Measurements from ENCODE around the gene PLXNA1. TPM values are rescaled to one million over a fixed set of nuclear protein-coding genes. Genes with fewer than 3 reads are reported as not detected.

PLXNA1 gene
- total and polyA plus RNA-seq, 2 experiments from 2014 or later = 11.0 to 73.5 TPM

DNA sequence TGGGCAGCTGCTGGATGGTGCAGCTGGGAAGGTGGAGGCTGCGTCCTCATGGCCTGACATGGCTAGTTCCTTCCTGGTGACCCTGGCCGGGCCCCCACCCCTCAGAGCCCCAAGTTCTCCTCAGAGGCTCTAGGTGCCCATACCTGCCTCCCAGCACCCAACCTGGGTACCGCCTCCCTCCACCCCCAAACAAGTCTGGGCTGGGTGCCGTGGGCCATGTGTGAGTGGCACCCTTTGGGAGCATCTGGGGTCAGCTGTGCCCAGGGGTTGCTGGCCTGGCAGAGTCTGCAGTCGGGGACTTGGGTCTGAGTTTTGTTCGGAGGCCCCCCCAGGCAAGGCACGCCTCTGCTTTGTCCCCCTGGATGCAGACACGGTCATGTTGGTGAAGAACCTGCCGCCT lies 10.5 kb downstream of the PLXNA1 start:
- H2AFZ ChIP-seq = no peak overlapping the region
- H4K20me1 ChIP-seq (replicated peaks; ENCODE audit: insufficient read depth) = peaks cover 3% of the 10 kb centered on the region
- H3K4me1 Mint-ChIP-seq = peaks cover 9% of the 10 kb centered on the region
- H3K27ac Mint-ChIP-seq = no peak overlapping the region
- no peak overlapping the region for H3K27ac ChIP-seq (ENCODE audit: low read depth)
- no peaks in the 10 kb centered on the region for H3K9me3 Mint-ChIP-seq
- H3K4me3 Mint-ChIP-seq = no peak overlapping the region
- ATAC-seq (no peak), DNase-seq (ENCODE audit: low spot score) (no peak)
- TF ChIP-seq STAT1 (IDR thresholded peaks at IDR 0.05; ENCODE audit: unreplicated experiment) = no peak
- no peak for TF ChIP-seq POLR2AphosphoS5 (IDR thresholded peaks at IDR 0.05; ENCODE audit: low read depth)
- TF ChIP-seq, protein P1, sequence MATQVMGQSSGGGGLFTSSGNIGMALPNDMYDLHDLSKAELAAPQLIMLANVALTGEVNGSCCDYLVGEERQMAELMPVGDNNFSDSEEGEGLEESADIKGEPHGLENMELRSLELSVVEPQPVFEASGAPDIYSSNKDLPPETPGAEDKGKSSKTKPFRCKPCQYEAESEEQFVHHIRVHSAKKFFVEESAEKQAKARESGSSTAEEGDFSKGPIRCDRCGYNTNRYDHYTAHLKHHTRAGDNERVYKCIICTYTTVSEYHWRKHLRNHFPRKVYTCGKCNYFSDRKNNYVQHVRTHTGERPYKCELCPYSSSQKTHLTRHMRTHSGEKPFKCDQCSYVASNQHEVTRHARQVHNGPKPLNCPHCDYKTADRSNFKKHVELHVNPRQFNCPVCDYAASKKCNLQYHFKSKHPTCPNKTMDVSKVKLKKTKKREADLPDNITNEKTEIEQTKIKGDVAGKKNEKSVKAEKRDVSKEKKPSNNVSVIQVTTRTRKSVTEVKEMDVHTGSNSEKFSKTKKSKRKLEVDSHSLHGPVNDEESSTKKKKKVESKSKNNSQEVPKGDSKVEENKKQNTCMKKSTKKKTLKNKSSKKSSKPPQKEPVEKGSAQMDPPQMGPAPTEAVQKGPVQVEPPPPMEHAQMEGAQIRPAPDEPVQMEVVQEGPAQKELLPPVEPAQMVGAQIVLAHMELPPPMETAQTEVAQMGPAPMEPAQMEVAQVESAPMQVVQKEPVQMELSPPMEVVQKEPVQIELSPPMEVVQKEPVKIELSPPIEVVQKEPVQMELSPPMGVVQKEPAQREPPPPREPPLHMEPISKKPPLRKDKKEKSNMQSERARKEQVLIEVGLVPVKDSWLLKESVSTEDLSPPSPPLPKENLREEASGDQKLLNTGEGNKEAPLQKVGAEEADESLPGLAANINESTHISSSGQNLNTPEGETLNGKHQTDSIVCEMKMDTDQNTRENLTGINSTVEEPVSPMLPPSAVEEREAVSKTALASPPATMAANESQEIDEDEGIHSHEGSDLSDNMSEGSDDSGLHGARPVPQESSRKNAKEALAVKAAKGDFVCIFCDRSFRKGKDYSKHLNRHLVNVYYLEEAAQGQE (IDR thresholded peaks at IDR 0.05; ENCODE audit: unreplicated experiment) = no peak
- H3K36me3 ChIP-seq (ENCODE audit: insufficient read depth) = no peaks in the 10 kb centered on the region
- H3K27me3 Mint-ChIP-seq (ENCODE audit: insufficient read depth, low read depth, poor library complexity) = peaks cover 13% of the 10 kb centered on the region
- peaks cover 9% of the 10 kb centered on the region for H3K36me3 Mint-ChIP-seq (ENCODE audit: low read depth)
- H3K27me3 ChIP-seq (ENCODE audit: insufficient read depth) = no peaks in the 10 kb centered on the region
- H3K4me1 ChIP-seq (ENCODE audit: insufficient read depth) = no peaks in the 10 kb centered on the region
- no peak overlapping the region for H3K4me3 ChIP-seq
- H3K9me2 ChIP-seq (ENCODE audit: insufficient read depth) = no peaks in the 10 kb centered on the region
- H3F3A ChIP-seq (replicated peaks; ENCODE audit: low read depth) = no peaks in the 10 kb centered on the region
- peaks cover 33% of the 10 kb centered on the region; the same call in 1 of the 2 replicates for H3K79me2 ChIP-seq (replicated peaks; ENCODE audit: insufficient read depth)
- H3K4me2 ChIP-seq = no peak overlapping the region

- H3K27ac Mint-ChIP-seq = no peak overlapping the region
- H3F3A ChIP-seq (replicated peaks; ENCODE audit: low read depth) = no peaks in the 10 kb centered on the region
- TF ChIP-seq CREB1 (CRISPR knock-in tag; IDR thresholded peaks at IDR 0.05; ENCODE audit: low read depth) (no peak), EZH2 (IDR thresholded peaks at IDR 0.05; ENCODE audit: low read depth, unreplicated experiment) (no peak)
- H3K4me3 Mint-ChIP-seq = no peak overlapping the region
- H3K4me2 ChIP-seq = no peak overlapping the region
- peaks cover 3% of the 10 kb centered on the region; the same call in 2 of the 3 replicates for H3K36me3 Mint-ChIP-seq (ENCODE audit: low read depth)
- no peak for DNase-seq (ENCODE audit: low spot score)
- no peaks in the 10 kb centered on the region for H3K27me3 ChIP-seq (ENCODE audit: insufficient read depth)
- no peak overlapping the region for H3K27ac ChIP-seq (ENCODE audit: low read depth)
- peaks cover 30% of the 10 kb centered on the region; the same call in 1 of the 2 replicates for H3K79me2 ChIP-seq (replicated peaks; ENCODE audit: insufficient read depth)
- no peaks in the 10 kb centered on the region for H3K9me3 Mint-ChIP-seq
- no peak for ATAC-seq
- peaks cover 13% of the 10 kb centered on the region for H3K4me1 Mint-ChIP-seq
- H3K9me2 ChIP-seq (ENCODE audit: insufficient read depth) = no peaks in the 10 kb centered on the region
- peaks cover 11% of the 10 kb centered on the region for H3K27me3 Mint-ChIP-seq (ENCODE audit: insufficient read depth, low read depth, poor library complexity)
- no peak overlapping the region for H2AFZ ChIP-seq
- H3K36me3 ChIP-seq (ENCODE audit: insufficient read depth) = no peaks in the 10 kb centered on the region
- H3K4me1 ChIP-seq (ENCODE audit: insufficient read depth) = no peaks in the 10 kb centered on the region
- no peak overlapping the region for H3K4me3 ChIP-seq
- H4K20me1 ChIP-seq (replicated peaks; ENCODE audit: insufficient read depth) = peaks cover 2% of the 10 kb centered on the region
Measured at GRCh38 chr3:126994661-126995245, 11.8 kb downstream of the PLXNA1 start.

DNA sequence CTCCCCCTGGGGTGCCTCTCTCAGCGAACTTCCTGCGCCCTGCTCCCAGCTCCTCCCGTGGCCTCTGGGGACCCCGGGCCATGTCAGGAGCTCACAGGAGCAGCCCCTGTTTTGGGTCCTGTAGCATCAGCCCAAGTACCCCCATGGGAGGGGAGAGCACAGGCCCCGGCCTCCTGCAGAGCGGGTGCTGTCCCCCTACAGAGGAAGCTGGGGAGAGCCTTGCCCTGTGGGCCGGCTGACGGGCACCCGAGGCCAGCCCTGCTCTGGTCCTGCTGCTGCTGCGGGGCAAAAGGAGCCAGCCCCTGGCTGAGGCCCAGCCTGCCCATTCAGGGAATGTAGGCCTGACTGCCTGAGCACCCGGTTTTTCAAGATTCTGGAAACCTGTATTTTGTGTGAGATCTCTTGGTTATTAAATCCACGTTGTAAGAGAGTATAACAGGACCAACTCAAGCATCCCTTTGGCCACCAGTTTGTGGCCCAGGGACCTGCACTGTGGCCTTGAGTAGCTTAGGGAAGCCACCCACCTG lies 12.4 kb downstream of the PLXNA1 start:
- H3K9me3 Mint-ChIP-seq = no peaks in the 10 kb centered on the region
- H3K4me3 Mint-ChIP-seq = no peak overlapping the region
- Histone ChIP-seq H3K4me3 (no peak overlapping the region), H3K9me2 (ENCODE audit: insufficient read depth) (no peaks in the 10 kb centered on the region), H3K27ac (ENCODE audit: low read depth) (no peak overlapping the region), H3K27me3 (ENCODE audit: insufficient read depth) (no peaks in the 10 kb centered on the region), H2AFZ (no peak overlapping the region), H3K4me2 (no peak overlapping the region), H3K36me3 (ENCODE audit: insufficient read depth) (no peaks in the 10 kb centered on the region), H4K20me1 (replicated peaks; ENCODE audit: insufficient read depth) (no peaks in the 10 kb centered on the region; the same call in 1 of the 2 replicates), H3K4me1 (ENCODE audit: insufficient read depth) (no peaks in the 10 kb centered on the region), H3K79me2 (replicated peaks; ENCODE audit: insufficient read depth) (peaks cover 30% of the 10 kb centered on the region; the same call in 1 of the 2 replicates), H3F3A (replicated peaks; ENCODE audit: low read depth) (no peaks in the 10 kb centered on the region)
- peaks cover 11% of the 10 kb centered on the region for H3K27me3 Mint-ChIP-seq (ENCODE audit: insufficient read depth, low read depth, poor library complexity)
- peaks cover 13% of the 10 kb centered on the region for H3K4me1 Mint-ChIP-seq
- ATAC-seq (no peak), DNase-seq (ENCODE audit: low spot score) (no peak)
- peaks cover 3% of the 10 kb centered on the region; the same call in 2 of the 3 replicates for H3K36me3 Mint-ChIP-seq (ENCODE audit: low read depth)
- no peak overlapping the region for H3K27ac Mint-ChIP-seq
- TF ChIP-seq, protein P2, sequence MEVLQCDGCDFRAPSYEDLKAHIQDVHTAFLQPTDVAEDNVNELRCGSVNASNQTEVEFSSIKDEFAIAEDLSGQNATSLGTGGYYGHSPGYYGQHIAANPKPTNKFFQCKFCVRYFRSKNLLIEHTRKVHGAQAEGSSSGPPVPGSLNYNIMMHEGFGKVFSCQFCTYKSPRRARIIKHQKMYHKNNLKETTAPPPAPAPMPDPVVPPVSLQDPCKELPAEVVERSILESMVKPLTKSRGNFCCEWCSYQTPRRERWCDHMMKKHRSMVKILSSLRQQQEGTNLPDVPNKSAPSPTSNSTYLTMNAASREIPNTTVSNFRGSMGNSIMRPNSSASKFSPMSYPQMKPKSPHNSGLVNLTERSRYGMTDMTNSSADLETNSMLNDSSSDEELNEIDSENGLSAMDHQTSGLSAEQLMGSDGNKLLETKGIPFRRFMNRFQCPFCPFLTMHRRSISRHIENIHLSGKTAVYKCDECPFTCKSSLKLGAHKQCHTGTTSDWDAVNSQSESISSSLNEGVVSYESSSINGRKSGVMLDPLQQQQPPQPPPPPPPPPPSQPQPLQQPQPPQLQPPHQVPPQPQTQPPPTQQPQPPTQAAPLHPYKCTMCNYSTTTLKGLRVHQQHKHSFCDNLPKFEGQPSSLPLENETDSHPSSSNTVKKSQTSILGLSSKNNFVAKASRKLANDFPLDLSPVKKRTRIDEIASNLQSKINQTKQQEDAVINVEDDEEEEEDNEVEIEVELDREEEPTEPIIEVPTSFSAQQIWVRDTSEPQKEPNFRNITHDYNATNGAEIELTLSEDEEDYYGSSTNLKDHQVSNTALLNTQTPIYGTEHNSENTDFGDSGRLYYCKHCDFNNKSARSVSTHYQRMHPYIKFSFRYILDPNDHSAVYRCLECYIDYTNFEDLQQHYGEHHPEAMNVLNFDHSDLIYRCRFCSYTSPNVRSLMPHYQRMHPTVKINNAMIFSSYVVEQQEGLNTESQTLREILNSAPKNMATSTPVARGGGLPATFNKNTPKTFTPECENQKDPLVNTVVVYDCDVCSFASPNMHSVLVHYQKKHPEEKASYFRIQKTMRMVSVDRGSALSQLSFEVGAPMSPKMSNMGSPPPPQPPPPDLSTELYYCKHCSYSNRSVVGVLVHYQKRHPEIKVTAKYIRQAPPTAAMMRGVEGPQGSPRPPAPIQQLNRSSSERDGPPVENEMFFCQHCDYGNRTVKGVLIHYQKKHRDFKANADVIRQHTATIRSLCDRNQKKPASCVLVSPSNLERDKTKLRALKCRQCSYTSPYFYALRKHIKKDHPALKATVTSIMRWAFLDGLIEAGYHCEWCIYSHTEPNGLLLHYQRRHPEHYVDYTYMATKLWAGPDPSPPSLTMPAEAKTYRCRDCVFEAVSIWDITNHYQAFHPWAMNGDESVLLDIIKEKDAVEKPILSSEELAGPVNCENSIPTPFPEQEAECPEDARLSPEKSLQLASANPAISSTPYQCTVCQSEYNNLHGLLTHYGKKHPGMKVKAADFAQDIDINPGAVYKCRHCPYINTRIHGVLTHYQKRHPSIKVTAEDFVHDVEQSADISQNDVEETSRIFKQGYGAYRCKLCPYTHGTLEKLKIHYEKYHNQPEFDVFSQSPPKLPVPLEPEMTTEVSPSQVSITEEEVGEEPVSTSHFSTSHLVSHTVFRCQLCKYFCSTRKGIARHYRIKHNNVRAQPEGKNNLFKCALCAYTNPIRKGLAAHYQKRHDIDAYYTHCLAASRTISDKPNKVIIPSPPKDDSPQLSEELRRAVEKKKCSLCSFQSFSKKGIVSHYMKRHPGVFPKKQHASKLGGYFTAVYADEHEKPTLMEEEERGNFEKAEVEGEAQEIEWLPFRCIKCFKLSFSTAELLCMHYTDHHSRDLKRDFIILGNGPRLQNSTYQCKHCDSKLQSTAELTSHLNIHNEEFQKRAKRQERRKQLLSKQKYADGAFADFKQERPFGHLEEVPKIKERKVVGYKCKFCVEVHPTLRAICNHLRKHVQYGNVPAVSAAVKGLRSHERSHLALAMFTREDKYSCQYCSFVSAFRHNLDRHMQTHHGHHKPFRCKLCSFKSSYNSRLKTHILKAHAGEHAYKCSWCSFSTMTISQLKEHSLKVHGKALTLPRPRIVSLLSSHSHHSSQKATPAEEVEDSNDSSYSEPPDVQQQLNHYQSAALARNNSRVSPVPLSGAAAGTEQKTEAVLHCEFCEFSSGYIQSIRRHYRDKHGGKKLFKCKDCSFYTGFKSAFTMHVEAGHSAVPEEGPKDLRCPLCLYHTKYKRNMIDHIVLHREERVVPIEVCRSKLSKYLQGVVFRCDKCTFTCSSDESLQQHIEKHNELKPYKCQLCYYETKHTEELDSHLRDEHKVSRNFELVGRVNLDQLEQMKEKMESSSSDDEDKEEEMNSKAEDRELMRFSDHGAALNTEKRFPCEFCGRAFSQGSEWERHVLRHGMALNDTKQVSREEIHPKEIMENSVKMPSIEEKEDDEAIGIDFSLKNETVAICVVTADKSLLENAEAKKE (CRISPR knock-in tag; IDR thresholded peaks at IDR 0.05) = no peak

Data from GM23338 (cell line).